ENCODE measurements around the gene SDF4. TPM values are rescaled to one million over a fixed set of nuclear protein-coding genes. Genes with fewer than 3 reads are reported as not detected.

The SDF4 gene
- total RNA-seq, 1 experiment from 2014 or later: 82.0 TPM

GRCh38 chr1:1228187-1228586, 3.6 kb downstream of the SDF4 start:
- no peak overlapping the region for H4K91ac ChIP-seq (ENCODE audit: insufficient read length, low read depth, low read length)
- no peak overlapping the region for H4K8ac ChIP-seq (replicated peaks; ENCODE audit: insufficient read length, low read depth, low read length)
- H2BK120ac ChIP-seq (ENCODE audit: low read depth, low read length, poor library complexity, severe bottlenecking): no peak overlapping the region
- no peak for DNase-seq
- no peaks in the 10 kb centered on the region for H3K9me3 ChIP-seq (ENCODE audit: control insufficient read depth, low read depth, low read length)
- no peak overlapping the region for H2AFZ ChIP-seq (ENCODE audit: low read length)
- H2AK5ac ChIP-seq (ENCODE audit: insufficient read length, low read length): no peak overlapping the region
- H3K18ac ChIP-seq (ENCODE audit: insufficient read length, low read depth, low read length): no peak overlapping the region
- no CpG with 5 or more reads among the region's 30 CpGs for WGBS (ENCODE audit: extremely low coverage, insufficient read length, low lambda C conversion rate)
- no peak overlapping the region for H3K4ac ChIP-seq (ENCODE audit: low read depth, low read length)
- no peak overlapping the region for H2BK12ac ChIP-seq (ENCODE audit: insufficient read length, low read depth, low read length)
- no peak overlapping the region for H3K9ac ChIP-seq (ENCODE audit: extremely low read depth, insufficient read length, low read length)
- H2BK20ac ChIP-seq (ENCODE audit: low read depth, low read length, poor library complexity, severe bottlenecking): no peak overlapping the region
- H3K27ac ChIP-seq (ENCODE audit: insufficient read length, low read depth, low read length): no peak overlapping the region
- no peak overlapping the region for H4K5ac ChIP-seq (ENCODE audit: insufficient read length, low read depth, low read length)
- peaks cover 6% of the 10 kb centered on the region for H3K23me2 ChIP-seq (ENCODE audit: insufficient read length, low read depth, low read length, poor library complexity, severe bottlenecking)
- no peak overlapping the region for H3K14ac ChIP-seq (ENCODE audit: insufficient read depth, low read length)
- Mint-ChIP-seq H3K9me3 (no peaks in the 10 kb centered on the region), H3K4me1 (peaks cover 7 to 10% of the 10 kb centered on the region in 2 experiments), H3K27me3 (ENCODE audit: low read depth) (no peaks in the 10 kb centered on the region), H3K4me3 (no peak overlapping the region), H3K27ac (no peak overlapping the region; a peak in 1 of 7 replicates), H3K36me3 (ENCODE audit: insufficient read depth in 1 of 3, low read depth in 3 of 3) (peaks cover 15 to 45% (median 39%) of the 10 kb centered on the region in 3 experiments)
- no peak overlapping the region for H3K56ac ChIP-seq (ENCODE audit: insufficient read length, low read depth, low read length)
- H3T11ph ChIP-seq (ENCODE audit: low read length): no peak overlapping the region
- no peak overlapping the region for H2BK5ac ChIP-seq (ENCODE audit: insufficient read length, low read length)
- H3K4me1 ChIP-seq (ENCODE audit: insufficient read depth, low read length): no peaks in the 10 kb centered on the region
- H3K4me2 ChIP-seq (ENCODE audit: insufficient read depth, insufficient read length, low read length): no peak overlapping the region
- H3K79me1 ChIP-seq (ENCODE audit: insufficient read depth, low read depth, low read length, poor library complexity, severe bottlenecking): peaks cover 2% of the 10 kb centered on the region
- H3K27me3 ChIP-seq (ENCODE audit: insufficient read depth, low read length): no peaks in the 10 kb centered on the region
- H3K23ac ChIP-seq (ENCODE audit: insufficient read length, low read depth, low read length): no peak overlapping the region
- H4K20me1 ChIP-seq (ENCODE audit: control insufficient read depth, insufficient read depth, insufficient read length): no peaks in the 10 kb centered on the region
- H3K79me2 ChIP-seq (ENCODE audit: insufficient read depth, low read length): peaks cover 2% of the 10 kb centered on the region; the same call in 1 of the 2 replicates
- no peak overlapping the region for H2BK15ac ChIP-seq (ENCODE audit: low read depth, low read length)
- no peak for TF ChIP-seq CTCF (conservative IDR thresholded peaks at IDR 0.05)

Data from H9 (cell line).